HEK293 (cell line): ENCODE data around the gene ESR1.
"Not testable (repeated sequence)": the region's sequence is repeated elsewhere in the genome, so short reads cannot be mapped to it uniquely, and the experiment has no call there.

Experiments
- CTCF ChIA-PET: fragments of 350-600 bp; formaldehyde crosslinking; extraction: SDS; loops from one replicate; lab custom pipeline; 2021; ENCODE audit warnings: antibody characterized with exemption; lab: Yijun Ruan, JAX
- POLR2A ChIA-PET: fragments of 300-600 bp; formaldehyde crosslinking; extraction: SDS; loops from one replicate; lab custom pipeline; 2020; ENCODE audit warnings: antibody characterized with exemption, inconsistent platforms; lab: Yijun Ruan, JAX
- H3K27ac ChIP-seq: fragments of 200-500 bp; sonication (Bioruptor generic); 2 replicates; pipeline ENCODE4 v1.5.1; 2014; ENCODE audit warnings: low read depth, low read length, control low read depth, inconsistent platforms; ENCODE audit errors: extremely low read depth
- H3K36me3 ChIP-seq, 2 experiments: fragments of 200-500 bp in 1 of 2; sonication (Bioruptor generic) in 1 of 2; 1 replicate in 1 of 2; 2 replicates in 1 of 2; pipeline ENCODE4 v1.5.1; 2014 to 2017; ENCODE audit warnings: inconsistent platforms in 2 of 2, low read length in 2 of 2; ENCODE audit not compliant: control insufficient read depth in 2 of 2, insufficient read depth in 1 of 2
- H3K4me1 ChIP-seq: fragments of 200-500 bp; sonication (Bioruptor generic); 2 replicates; pipeline ENCODE4 v1.5.1; 2014; ENCODE audit warnings: mild to moderate bottlenecking, low read length, inconsistent platforms; ENCODE audit not compliant: control insufficient read depth, insufficient read depth
- H3K4me3 ChIP-seq: 2 replicates; pipeline ENCODE4 v1.5.1; 2011; ENCODE audit warnings: low read depth, mild to moderate bottlenecking, control low read depth, low read length, moderate library complexity
- H3K9me3 ChIP-seq: fragments of 200-500 bp; sonication (Bioruptor generic); 2 replicates; pipeline ENCODE4 v1.5.1; 2014; ENCODE audit warnings: low read depth, low read length, inconsistent platforms; ENCODE audit not compliant: control insufficient read depth, insufficient read depth
- BCL11A ChIP-seq: fragments of 450-650 bp; formaldehyde crosslinking; IDR thresholded peaks from 2 replicates; pipeline ENCODE4 v1.5.1; 2016; ENCODE audit warnings: low read depth, missing biosample characterization, missing genetic modification characterization
- FEZF1 ChIP-seq: fragments of 450-650 bp; formaldehyde crosslinking; IDR thresholded peaks from 2 replicates; pipeline ENCODE4 v1.5.1; 2016; ENCODE audit warnings: missing biosample characterization, missing genetic modification characterization
- KLF7 ChIP-seq: fragments of 450-650 bp; formaldehyde crosslinking; IDR thresholded peaks from 2 replicates; pipeline ENCODE4 v1.5.1; 2016; ENCODE audit warnings: missing biosample characterization, missing genetic modification characterization, borderline replicate concordance
- KLF8 ChIP-seq: fragments of 450-650 bp; formaldehyde crosslinking; IDR thresholded peaks from 2 replicates; pipeline ENCODE4 v1.5.1; 2016; ENCODE audit warnings: missing biosample characterization, missing genetic modification characterization
- MZF1 ChIP-seq: fragments of 450-650 bp; formaldehyde crosslinking; IDR thresholded peaks from 2 replicates; pipeline ENCODE4 v1.5.1; 2017; ENCODE audit warnings: missing biosample characterization, missing genetic modification characterization, borderline replicate concordance
- SCRT2 ChIP-seq: fragments of 450-650 bp; formaldehyde crosslinking; IDR thresholded peaks from 2 replicates; pipeline ENCODE4 v1.5.1; 2016; ENCODE audit warnings: missing biosample characterization, missing genetic modification characterization
- TSHZ1 ChIP-seq: fragments of 450-650 bp; formaldehyde crosslinking; IDR thresholded peaks from 2 replicates; pipeline ENCODE4 v1.5.1; 2016; ENCODE audit warnings: missing biosample characterization, missing genetic modification characterization, borderline replicate concordance
- ZBTB17 ChIP-seq: fragments of 450-650 bp; formaldehyde crosslinking; IDR thresholded peaks from 2 replicates; pipeline ENCODE4 v1.5.1; 2016; ENCODE audit warnings: missing biosample characterization, missing genetic modification characterization
- ZBTB26 ChIP-seq: fragments of 450-650 bp; formaldehyde crosslinking; optimal IDR thresholded peaks from 2 replicates; pipeline ENCODE3; 2016; ENCODE audit warnings: missing biosample characterization, mild to moderate bottlenecking, missing genetic modification characterization
- ZNF121 ChIP-seq: fragments of 450-650 bp; formaldehyde crosslinking; IDR thresholded peaks from 2 replicates; pipeline ENCODE4 v1.5.1; 2016; ENCODE audit warnings: missing biosample characterization, missing genetic modification characterization
- ZNF175 ChIP-seq: fragments of 450-650 bp; formaldehyde crosslinking; IDR thresholded peaks from 2 replicates; pipeline ENCODE4 v1.5.1; 2016; ENCODE audit warnings: missing biosample characterization, missing genetic modification characterization
- ZNF335 ChIP-seq: fragments of 450-650 bp; formaldehyde crosslinking; conservative IDR thresholded peaks from 2 replicates; pipeline ENCODE4 v1.5.1; 2016; ENCODE audit warnings: missing biosample characterization, missing genetic modification characterization
- ZNF473 ChIP-seq: fragments of 450-650 bp; formaldehyde crosslinking; IDR thresholded peaks from 2 replicates; pipeline ENCODE4 v1.5.1; 2017; ENCODE audit warnings: missing biosample characterization, missing genetic modification characterization
- ZNF513 ChIP-seq: fragments of 450-650 bp; IDR thresholded peaks from 2 replicates; pipeline ENCODE4 v1.5.1; 2018; ENCODE audit warnings: missing biosample characterization, missing genetic modification characterization
- ZNF560 ChIP-seq: fragments of 450-650 bp; formaldehyde crosslinking; IDR thresholded peaks from 2 replicates; pipeline ENCODE4 v1.5.1; 2017; ENCODE audit warnings: missing biosample characterization, missing genetic modification characterization, borderline replicate concordance
- ZNF670 ChIP-seq: fragments of 450-650 bp; formaldehyde crosslinking; IDR thresholded peaks from 2 replicates; pipeline ENCODE4 v1.5.1; 2016; ENCODE audit warnings: missing biosample characterization, missing genetic modification characterization, low read depth
- ZNF843 ChIP-seq: fragments of 450-650 bp; formaldehyde crosslinking; IDR thresholded peaks from 2 replicates; pipeline ENCODE4 v1.5.1; 2016; ENCODE audit warnings: missing biosample characterization, missing genetic modification characterization
- TF ChIP-seq, protein P1 (sequence below): fragments of 450-650 bp; formaldehyde crosslinking; IDR thresholded peaks from 2 replicates; pipeline ENCODE4 v1.5.1; 2016; ENCODE audit warnings: missing biosample characterization, missing genetic modification characterization

The ESR1 gene

DNA sequence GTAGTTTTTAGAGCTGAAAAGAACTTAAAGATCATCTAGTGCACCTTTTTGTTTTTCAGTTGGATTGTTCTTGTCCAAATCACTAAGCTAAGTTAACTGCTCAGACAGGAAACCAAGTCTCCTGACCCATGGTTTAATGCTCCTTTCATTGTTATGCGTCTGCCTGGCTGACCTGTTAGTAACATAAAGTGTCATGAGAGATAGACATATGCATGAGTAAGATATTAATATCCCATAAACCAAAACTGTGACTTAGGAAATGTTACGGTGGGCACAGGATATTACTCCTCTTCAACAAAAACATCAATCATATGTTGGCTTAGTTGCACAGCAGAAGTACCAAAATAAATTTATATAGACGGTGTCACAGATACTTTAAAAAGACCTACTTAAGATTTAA is 84.0 kb downstream of the ESR1 start:
- POLR2A ChIA-PET = no interaction called here
- CTCF ChIA-PET = interaction anchor here (0.6 to 1.0 kb wide), 2 partner anchors 127 to 447 kb away, joined by 3 read pairs; no protein-coding TSS in a partner anchor
- TF ChIP-seq MZF1 (tag by site-specific recombination) (no peak), ZNF843 (tag by site-specific recombination) (no peak), TSHZ1 (tag by site-specific recombination) (no peak), BCL11A (no peak)

DNA sequence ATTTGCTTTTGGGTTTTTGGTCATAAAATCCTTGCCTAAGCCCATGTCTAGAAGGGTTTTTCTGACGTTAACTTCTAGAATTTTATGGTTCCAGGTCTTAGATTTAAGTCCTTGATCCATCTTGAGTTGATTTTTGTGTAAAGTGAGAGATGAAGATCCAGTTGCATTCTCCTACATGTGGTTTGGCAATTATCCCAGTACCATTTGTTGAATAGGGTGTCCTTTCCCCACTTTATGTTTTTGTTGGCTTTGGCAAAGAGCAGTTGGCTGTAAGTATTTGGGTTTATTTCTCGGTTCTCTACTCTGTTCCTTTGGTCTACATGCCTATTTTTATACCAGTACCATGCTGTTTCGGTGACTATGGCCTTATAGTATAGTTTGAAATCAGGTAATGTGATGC is 86.9 kb downstream of the ESR1 start:
- H3K9me3 ChIP-seq, H3K27ac ChIP-seq, CTCF ChIA-PET, H3K4me1 ChIP-seq, H3K4me3 ChIP-seq, POLR2A ChIA-PET, H3K36me3 ChIP-seq: not testable (repeated sequence)
- TF ChIP-seq KLF8 (tag by site-specific recombination) (0 out of 2 replicates have a peak, but pooled peaks have one; percentile 7), SCRT2 (tag by site-specific recombination) (peak; percentile 73), ZBTB17 (peak; percentile 41; the same call in 1 of the 2 replicates), FEZF1 (peak; percentile 17; the same call in 1 of the 2 replicates)

More for the DNA sequence above, 84.0 kb downstream of the ESR1 start:
- H3K4me1 ChIP-seq = 0 out of 2 replicates have a peak, but pooled peaks cover 2% of the 10 kb centered on the region
- H3K4me3 ChIP-seq = no peak overlapping the region
- H3K9me3 ChIP-seq = no peaks in the 10 kb centered on the region
- no peaks in the 10 kb centered on the region for H3K36me3 ChIP-seq
- no peak overlapping the region for H3K27ac ChIP-seq

DNA sequence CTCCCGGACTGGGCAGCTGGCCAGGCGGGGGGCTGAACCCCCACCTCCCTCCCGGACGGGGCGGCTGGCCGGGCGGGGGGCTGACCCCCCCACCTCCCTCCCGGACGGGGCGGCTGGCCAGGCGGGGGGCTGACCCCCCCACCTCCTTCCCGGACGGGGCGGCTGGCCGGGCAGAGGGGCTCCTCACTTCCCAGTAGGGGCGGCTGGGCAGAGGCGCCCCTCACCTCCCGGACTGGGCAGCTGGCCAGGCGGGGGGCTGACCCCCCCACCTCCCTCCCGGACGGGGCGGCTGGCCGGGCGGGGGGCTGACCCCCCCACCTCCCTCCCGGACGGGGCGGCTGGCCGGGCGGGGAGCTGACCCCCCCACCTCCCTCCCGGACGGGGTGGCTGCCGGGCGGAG is 91.7 kb downstream of the ESR1 start:
- H3K4me3 ChIP-seq, CTCF ChIA-PET, H3K27ac ChIP-seq, POLR2A ChIA-PET, H3K36me3 ChIP-seq, H3K9me3 ChIP-seq, H3K4me1 ChIP-seq: not testable (repeated sequence)

DNA sequence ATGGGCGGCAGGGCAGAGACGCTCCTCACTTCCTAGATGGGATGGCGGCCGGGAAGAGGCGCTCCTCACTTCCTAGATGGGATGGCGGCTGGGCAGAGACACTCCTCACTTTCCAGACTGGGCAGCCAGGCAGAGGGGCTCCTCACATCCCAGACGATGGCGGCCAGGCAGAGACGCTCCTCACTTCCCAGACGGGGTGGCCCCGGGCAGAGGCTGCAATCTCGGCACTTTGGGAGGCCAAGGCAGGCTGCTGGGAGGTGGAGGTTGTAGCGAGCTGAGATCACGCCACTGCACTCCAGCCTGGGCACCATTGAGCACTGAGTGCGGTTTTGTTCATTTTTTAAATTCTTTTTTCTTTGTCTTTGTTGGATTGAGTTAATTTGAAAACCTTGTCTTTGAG is 92.3 kb downstream of the ESR1 start:
- H3K27ac ChIP-seq, H3K4me3 ChIP-seq, POLR2A ChIA-PET, H3K9me3 ChIP-seq, H3K36me3 ChIP-seq, H3K4me1 ChIP-seq: not testable (repeated sequence)
- CTCF ChIA-PET = interaction anchor here (0.5 kb wide), 1 partner anchor 242 kb away, joined by 4 read pairs; no protein-coding TSS in a partner anchor

DNA sequence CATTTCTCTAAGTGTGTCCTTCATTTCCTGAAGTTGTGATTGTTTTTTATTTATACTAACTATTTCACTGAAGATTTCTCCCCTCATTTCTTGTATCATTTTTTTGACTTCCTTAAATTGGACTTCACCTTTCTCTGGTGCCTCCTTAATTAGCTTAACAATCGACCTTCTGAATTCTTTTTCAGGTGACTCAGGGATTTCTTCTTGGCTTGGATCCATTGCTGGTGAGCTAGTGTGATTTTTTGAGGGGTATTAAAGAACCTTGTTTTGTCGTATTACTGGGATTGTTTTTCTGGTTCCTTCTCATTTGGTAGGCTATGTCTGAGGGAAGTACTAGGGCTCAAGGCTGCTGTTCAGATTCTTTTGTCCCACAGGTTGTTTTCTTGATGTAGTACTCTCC is 92.8 kb downstream of the ESR1 start:
- ChIA-PET CTCF (no interaction called here), POLR2A (no interaction called here)
- H3K36me3 ChIP-seq = no peaks in the 10 kb centered on the region
- no peak overlapping the region for H3K4me3 ChIP-seq
- no peak overlapping the region for H3K27ac ChIP-seq
- peaks cover 5% of the 10 kb centered on the region; the same call in 1 of the 2 replicates for H3K4me1 ChIP-seq
- no peaks in the 10 kb centered on the region for H3K9me3 ChIP-seq
- TF ChIP-seq ZNF121 = no peak
- TF ChIP-seq ZNF335 (tag by site-specific recombination) = no peak
- no peak for TF ChIP-seq ZNF513
- no peak for TF ChIP-seq ZNF175 (tag by site-specific recombination)
- TF ChIP-seq ZNF670 = no peak
- TF ChIP-seq ZNF560 (tag by site-specific recombination) = no peak
- no peak for TF ChIP-seq KLF7 (tag by site-specific recombination)
- TF ChIP-seq, protein P1, sequence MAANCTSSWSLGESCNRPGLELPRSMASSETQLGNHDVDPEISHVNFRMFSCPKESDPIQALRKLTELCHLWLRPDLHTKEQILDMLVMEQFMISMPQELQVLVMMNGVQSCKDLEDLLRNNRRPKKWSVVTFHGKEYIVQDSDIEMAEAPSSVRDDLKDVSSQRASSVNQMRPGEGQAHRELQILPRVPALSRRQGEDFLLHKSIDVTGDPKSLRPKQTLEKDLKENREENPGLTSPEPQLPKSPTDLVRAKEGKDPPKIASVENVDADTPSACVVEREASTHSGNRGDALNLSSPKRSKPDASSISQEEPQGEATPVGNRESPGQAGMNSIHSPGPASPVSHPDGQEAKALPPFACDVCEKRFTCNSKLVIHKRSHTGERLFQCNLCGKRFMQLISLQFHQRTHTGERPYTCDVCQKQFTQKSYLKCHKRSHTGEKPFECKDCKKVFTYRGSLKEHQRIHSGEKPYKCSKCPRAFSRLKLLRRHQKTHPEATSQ (tag by site-specific recombination) = no peak
- no peak for TF ChIP-seq ZBTB26
- TF ChIP-seq ZNF473 (tag by site-specific recombination) = no peak
